Adrenal gland (tissue), 5 donors: ENCODE results near the gene KRTAP1-3.

Source experiments
- CTCF ChIP-seq, 6 experiments: fragments of 450-650 bp in 4 of 6; fragments of 200-600 bp in 2 of 6; sonication (generic) in 1 of 6; IDR thresholded peaks; 1 replicate in 5 of 6; 2 replicates in 1 of 6; pipeline versions ENCODE4 v1.5.1 to v1.8.0; 2016 to 2021; ENCODE audit warnings: antibody characterized with exemption in 6 of 6, mild to moderate bottlenecking in 2 of 6, moderate library complexity in 1 of 6
- POLR2A ChIP-seq, 2 donors: fragments of 450-650 bp; IDR thresholded peaks; one replicate each; pipeline ENCODE4 v1.6.1; 2017; ENCODE audit warnings: antibody characterized with exemption in 2 of 2, mild to moderate bottlenecking in 2 of 2, moderate library complexity in 1 of 2
- donor health status: DM: no; HTN: no; CAD: no.

- no peak for TF ChIP-seq CTCF (IDR thresholded peaks at IDR 0.05)
- no peak for TF ChIP-seq POLR2A (IDR thresholded peaks at IDR 0.05)
Measured at GRCh38 chr17:41019415-41019814, 15.3 kb downstream of the KRTAP1-3 start.
